Neuronal stem cell (in vitro differentiated cells): ENCODE measurements around the gene TTC23.

Experiments
- DNase-seq: peaks from one replicate; pipeline ENCODE4 v3.0.0-alpha.2; 2013; ENCODE audit warnings: low spot score
- H2AFZ ChIP-seq: one replicate; pipeline ENCODE4 v1.6.1; 2013; ENCODE audit warnings: mild to moderate bottlenecking, low read length, inconsistent platforms
- H2AK5ac ChIP-seq: 2 replicates; pipeline ENCODE4 v1.6.1; 2013; ENCODE audit warnings: low read depth, mild to moderate bottlenecking, inconsistent platforms, low read length, moderate library complexity, mixed read lengths
- H2BK120ac ChIP-seq: 2 replicates; pipeline ENCODE4 v1.6.1; 2013; ENCODE audit warnings: low read depth, mild to moderate bottlenecking, inconsistent platforms, low read length, moderate library complexity, mixed read lengths
- H2BK12ac ChIP-seq: one replicate; pipeline ENCODE4 v1.6.1; 2013; ENCODE audit warnings: low read length, inconsistent platforms
- H2BK15ac ChIP-seq: 2 replicates; pipeline ENCODE4 v1.6.1; 2013; ENCODE audit warnings: mild to moderate bottlenecking, low read length, inconsistent platforms, mixed read lengths
- H2BK5ac ChIP-seq: one replicate; pipeline ENCODE4 v1.6.1; 2013; ENCODE audit warnings: inconsistent platforms, mild to moderate bottlenecking, low read length, moderate library complexity
- H3K14ac ChIP-seq: one replicate; pipeline ENCODE4 v1.6.1; 2013; ENCODE audit warnings: low read length, inconsistent platforms
- H3K18ac ChIP-seq: 2 replicates; pipeline ENCODE4 v1.6.1; 2013; ENCODE audit warnings: low read length, inconsistent platforms
- H3K23ac ChIP-seq: 2 replicates; pipeline ENCODE4 v1.6.1; 2013; ENCODE audit warnings: low read depth, mild to moderate bottlenecking, mixed read lengths, low read length, inconsistent platforms; ENCODE audit not compliant: poor library complexity
- H3K27ac ChIP-seq: replicated peaks from 3 replicates; pipeline ENCODE4 v1.5.1; 2013; ENCODE audit warnings: low read length, inconsistent platforms
- H3K27me3 ChIP-seq, 3 experiments: 2 replicates each; pipeline ENCODE4 v1.6.1; 2013; ENCODE audit warnings: low read length in 3 of 3, mild to moderate bottlenecking in 2 of 3, inconsistent platforms in 1 of 3, low read depth in 1 of 3, mixed read lengths in 1 of 3, moderate library complexity in 1 of 3; ENCODE audit not compliant: control insufficient read depth in 3 of 3, insufficient read depth in 3 of 3
- H3K36me3 ChIP-seq, 2 donors: replicated peaks in 1 of 2; 2 replicates each; pipeline ENCODE4 v1.6.1; 2013; ENCODE audit warnings: low read length in 2 of 2; ENCODE audit not compliant: control insufficient read depth in 2 of 2, insufficient read depth in 2 of 2
- H3K4ac ChIP-seq: 2 replicates; pipeline ENCODE4 v1.6.1; 2013; ENCODE audit warnings: inconsistent platforms, mild to moderate bottlenecking, low read length, moderate library complexity
- H3K4me1 ChIP-seq, 2 donors: 1 replicate in 1 of 2; 2 replicates in 1 of 2; pipeline ENCODE4 v1.6.1; 2013; ENCODE audit warnings: low read length in 2 of 2, low read depth in 1 of 2; ENCODE audit not compliant: control insufficient read depth in 2 of 2, insufficient read depth in 1 of 2
- H3K4me2 ChIP-seq: one replicate; pipeline ENCODE4 v1.6.1; 2013; ENCODE audit warnings: mild to moderate bottlenecking, low read length, inconsistent platforms; ENCODE audit not compliant: insufficient read depth, poor library complexity, severe bottlenecking
- H3K4me3 ChIP-seq, 2 donors: 2 replicates each; pipeline ENCODE4 v1.5.1; 2013; ENCODE audit warnings: low read length in 2 of 2, mild to moderate bottlenecking in 2 of 2, inconsistent platforms in 1 of 2, moderate library complexity in 1 of 2
- H3K79me1 ChIP-seq: one replicate; pipeline ENCODE4 v1.6.1; 2013; ENCODE audit warnings: low read depth, mild to moderate bottlenecking, inconsistent platforms, low read length, moderate library complexity
- H3K9ac ChIP-seq: one replicate; pipeline ENCODE4 v1.6.1; 2013; ENCODE audit warnings: mild to moderate bottlenecking, low read depth, low read length, inconsistent platforms; ENCODE audit not compliant: poor library complexity
- H3K9me3 ChIP-seq, 2 donors: replicated peaks in 1 of 2; 2 replicates each; pipeline versions ENCODE3 to v1.6.1; 2013; ENCODE audit warnings: low read length in 2 of 2, mild to moderate bottlenecking in 2 of 2, inconsistent platforms in 1 of 2, low read depth in 1 of 2, mixed read lengths in 1 of 2, moderate library complexity in 1 of 2; ENCODE audit not compliant: control insufficient read depth in 2 of 2, insufficient read depth in 1 of 2
- H4K8ac ChIP-seq: one replicate; pipeline ENCODE4 v1.6.1; 2013; ENCODE audit warnings: low read depth, mild to moderate bottlenecking, inconsistent platforms, low read length, moderate library complexity
- H4K91ac ChIP-seq: one replicate; pipeline ENCODE4 v1.6.1; 2013; ENCODE audit warnings: low read length, low read depth, mild to moderate bottlenecking, inconsistent platforms; ENCODE audit not compliant: poor library complexity
- WGBS, 2 donors: extraction: QIAGEN DNeasy Blood & Tissue Kit; methylation state at CpG; one replicate each; pipeline ENCODE4 v1.1.7; 2013; ENCODE audit warnings: missing lambda C conversion rate in 2 of 2, mixed read lengths in 1 of 2; ENCODE audit not compliant: insufficient read length in 2 of 2, insufficient replicate concordance in 1 of 2; ENCODE audit errors: extremely low coverage in 2 of 2; 5-methylcytosine and 5-hydroxymethylcytosine counted together

The TTC23 gene

GRCh38 chr15:99283717-99284116 lies 34.3 kb upstream of the TTC23 start:
- H3K14ac ChIP-seq = no peak overlapping the region
- no peak overlapping the region for H2BK5ac ChIP-seq
- no peak overlapping the region for H2BK120ac ChIP-seq
- H3K4ac ChIP-seq = no peak overlapping the region
- no peak overlapping the region for H3K4me2 ChIP-seq
- H3K4me3 ChIP-seq = no peak overlapping the region
- no peak overlapping the region for H2BK15ac ChIP-seq
- H3K4me1 ChIP-seq = no peaks in the 10 kb centered on the region
- no peak overlapping the region for H3K27ac ChIP-seq
- H4K8ac ChIP-seq = no peak overlapping the region
- H2AFZ ChIP-seq = no peak overlapping the region
- no peak overlapping the region for H2AK5ac ChIP-seq
- H2BK12ac ChIP-seq = no peak overlapping the region
- H3K79me1 ChIP-seq = no peaks in the 10 kb centered on the region
- H3K18ac ChIP-seq = no peak overlapping the region
- DNase-seq = no peak
- H3K27me3 ChIP-seq = no peaks in the 10 kb centered on the region
- no peak overlapping the region for H3K9ac ChIP-seq
- no peak overlapping the region for H3K23ac ChIP-seq
- no peaks in the 10 kb centered on the region for H3K36me3 ChIP-seq
- no peak overlapping the region for H4K91ac ChIP-seq
- H3K9me3 ChIP-seq = no peaks in the 10 kb centered on the region

DNA sequence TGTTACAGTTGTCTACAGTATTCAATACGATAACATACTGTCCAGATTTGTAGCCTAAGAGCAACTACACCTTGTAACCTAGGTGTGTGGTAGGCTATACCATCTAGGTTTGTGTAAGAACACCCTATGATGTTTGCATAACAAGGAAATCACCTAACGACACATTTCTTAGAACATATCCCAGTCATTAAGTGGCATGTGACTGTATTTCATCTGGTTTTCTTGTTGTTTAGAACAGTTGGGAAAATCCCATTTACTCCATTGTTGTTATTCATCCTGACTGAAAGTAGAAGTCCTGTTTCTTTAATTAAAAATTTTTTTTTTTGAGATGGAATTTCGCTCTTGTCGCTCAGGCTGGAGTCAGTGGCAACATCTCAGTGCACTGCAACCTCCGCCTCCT lies 33.2 kb upstream of the TTC23 start:
- no peaks in the 10 kb centered on the region for H3K36me3 ChIP-seq
- no peak overlapping the region for H2AFZ ChIP-seq
- H3K14ac ChIP-seq = no peak overlapping the region
- no peaks in the 10 kb centered on the region for H3K9me3 ChIP-seq
- no peak overlapping the region for H2BK12ac ChIP-seq
- no peaks in the 10 kb centered on the region for H3K27me3 ChIP-seq
- H3K27ac ChIP-seq = no peak overlapping the region
- H3K4me1 ChIP-seq = no peaks in the 10 kb centered on the region
- H3K23ac ChIP-seq = no peak overlapping the region
- H3K18ac ChIP-seq = no peak overlapping the region
- H3K79me1 ChIP-seq = no peaks in the 10 kb centered on the region
- H2AK5ac ChIP-seq = no peak overlapping the region
- WGBS, 2 donors = no CpG with 5 or more reads among the region's 5 CpGs
- H4K91ac ChIP-seq = no peak overlapping the region
- H3K9ac ChIP-seq = no peak overlapping the region
- no peak overlapping the region for H2BK15ac ChIP-seq
- no peak overlapping the region for H2BK120ac ChIP-seq
- H3K4me2 ChIP-seq = no peak overlapping the region
- no peak overlapping the region for H2BK5ac ChIP-seq
- H3K4ac ChIP-seq = no peak overlapping the region
- H4K8ac ChIP-seq = no peak overlapping the region
- no peak overlapping the region for H3K4me3 ChIP-seq
- no peak for DNase-seq

DNA sequence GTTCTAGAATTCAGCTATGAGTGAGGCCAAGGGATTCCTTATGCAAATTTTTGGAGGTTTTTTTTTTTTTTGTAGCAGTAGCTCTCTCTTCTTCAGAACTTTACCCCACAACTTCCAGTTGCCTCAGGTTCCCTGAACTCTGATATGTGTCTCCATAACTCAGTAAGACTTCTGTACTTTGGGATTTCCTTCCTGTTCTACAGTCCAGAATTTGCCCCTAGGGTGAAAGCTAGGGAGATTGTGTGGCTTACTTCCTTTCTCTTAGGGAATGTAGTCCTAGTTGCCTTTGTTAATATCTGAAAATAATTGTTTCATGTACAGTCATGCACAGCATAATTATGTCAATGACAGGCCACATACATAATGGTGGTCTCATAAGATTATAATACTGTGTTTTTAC lies 32.7 kb upstream of the TTC23 start:
- Histone ChIP-seq H2BK5ac (no peak overlapping the region), H2BK120ac (no peak overlapping the region), H3K4me3 (no peak overlapping the region), H4K8ac (no peak overlapping the region), H3K27ac (no peak overlapping the region), H3K9ac (no peak overlapping the region), H4K91ac (no peak overlapping the region), H3K4me2 (no peak overlapping the region), H2AFZ (no peak overlapping the region), H2AK5ac (no peak overlapping the region), H2BK12ac (no peak overlapping the region), H3K36me3 (no peaks in the 10 kb centered on the region), H3K14ac (no peak overlapping the region), H3K4ac (no peak overlapping the region), H3K9me3 (no peaks in the 10 kb centered on the region), H3K27me3 (no peaks in the 10 kb centered on the region), H3K79me1 (no peaks in the 10 kb centered on the region), H3K18ac (no peak overlapping the region), H2BK15ac (no peak overlapping the region), H3K4me1 (no peaks in the 10 kb centered on the region), H3K23ac (no peak overlapping the region)
- no peak for DNase-seq

GRCh38 chr15:99279827-99280226 lies 30.4 kb upstream of the TTC23 start:
- H2AFZ ChIP-seq = no peak overlapping the region
- H4K8ac ChIP-seq = no peak overlapping the region
- DNase-seq = no peak
- WGBS, 2 donors = no CpG with 5 or more reads among the region's 3 CpGs
- H3K4ac ChIP-seq = no peak overlapping the region
- no peak overlapping the region for H2BK5ac ChIP-seq
- H3K23ac ChIP-seq = no peak overlapping the region
- H3K9me3 ChIP-seq = no peaks in the 10 kb centered on the region
- no peak overlapping the region for H3K14ac ChIP-seq
- no peak overlapping the region for H3K4me3 ChIP-seq
- no peak overlapping the region for H3K4me2 ChIP-seq
- no peak overlapping the region for H2AK5ac ChIP-seq
- no peak overlapping the region for H4K91ac ChIP-seq
- H3K27me3 ChIP-seq = no peaks in the 10 kb centered on the region
- no peak overlapping the region for H3K18ac ChIP-seq
- H2BK15ac ChIP-seq = no peak overlapping the region
- no peak overlapping the region for H3K27ac ChIP-seq
- no peaks in the 10 kb centered on the region for H3K79me1 ChIP-seq
- no peak overlapping the region for H2BK12ac ChIP-seq
- H3K4me1 ChIP-seq = peaks cover 0 to 2% of the 10 kb centered on the region in 2 donors
- H3K9ac ChIP-seq = no peak overlapping the region
- no peak overlapping the region for H2BK120ac ChIP-seq
- no peaks in the 10 kb centered on the region for H3K36me3 ChIP-seq
